GM18520 (cell line): Measurements from ENCODE around the gene TUBGCP2.

Source experiments
- ATAC-seq: cut with Tn5 transposase; IDR thresholded peaks from one replicate; pipeline ENCODE4 v1.9.1; 2021; ENCODE audit not compliant: unreplicated experiment

The TUBGCP2 gene, protein sequence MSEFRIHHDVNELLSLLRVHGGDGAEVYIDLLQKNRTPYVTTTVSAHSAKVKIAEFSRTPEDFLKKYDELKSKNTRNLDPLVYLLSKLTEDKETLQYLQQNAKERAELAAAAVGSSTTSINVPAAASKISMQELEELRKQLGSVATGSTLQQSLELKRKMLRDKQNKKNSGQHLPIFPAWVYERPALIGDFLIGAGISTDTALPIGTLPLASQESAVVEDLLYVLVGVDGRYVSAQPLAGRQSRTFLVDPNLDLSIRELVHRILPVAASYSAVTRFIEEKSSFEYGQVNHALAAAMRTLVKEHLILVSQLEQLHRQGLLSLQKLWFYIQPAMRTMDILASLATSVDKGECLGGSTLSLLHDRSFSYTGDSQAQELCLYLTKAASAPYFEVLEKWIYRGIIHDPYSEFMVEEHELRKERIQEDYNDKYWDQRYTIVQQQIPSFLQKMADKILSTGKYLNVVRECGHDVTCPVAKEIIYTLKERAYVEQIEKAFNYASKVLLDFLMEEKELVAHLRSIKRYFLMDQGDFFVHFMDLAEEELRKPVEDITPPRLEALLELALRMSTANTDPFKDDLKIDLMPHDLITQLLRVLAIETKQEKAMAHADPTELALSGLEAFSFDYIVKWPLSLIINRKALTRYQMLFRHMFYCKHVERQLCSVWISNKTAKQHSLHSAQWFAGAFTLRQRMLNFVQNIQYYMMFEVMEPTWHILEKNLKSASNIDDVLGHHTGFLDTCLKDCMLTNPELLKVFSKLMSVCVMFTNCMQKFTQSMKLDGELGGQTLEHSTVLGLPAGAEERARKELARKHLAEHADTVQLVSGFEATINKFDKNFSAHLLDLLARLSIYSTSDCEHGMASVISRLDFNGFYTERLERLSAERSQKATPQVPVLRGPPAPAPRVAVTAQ

DNA sequence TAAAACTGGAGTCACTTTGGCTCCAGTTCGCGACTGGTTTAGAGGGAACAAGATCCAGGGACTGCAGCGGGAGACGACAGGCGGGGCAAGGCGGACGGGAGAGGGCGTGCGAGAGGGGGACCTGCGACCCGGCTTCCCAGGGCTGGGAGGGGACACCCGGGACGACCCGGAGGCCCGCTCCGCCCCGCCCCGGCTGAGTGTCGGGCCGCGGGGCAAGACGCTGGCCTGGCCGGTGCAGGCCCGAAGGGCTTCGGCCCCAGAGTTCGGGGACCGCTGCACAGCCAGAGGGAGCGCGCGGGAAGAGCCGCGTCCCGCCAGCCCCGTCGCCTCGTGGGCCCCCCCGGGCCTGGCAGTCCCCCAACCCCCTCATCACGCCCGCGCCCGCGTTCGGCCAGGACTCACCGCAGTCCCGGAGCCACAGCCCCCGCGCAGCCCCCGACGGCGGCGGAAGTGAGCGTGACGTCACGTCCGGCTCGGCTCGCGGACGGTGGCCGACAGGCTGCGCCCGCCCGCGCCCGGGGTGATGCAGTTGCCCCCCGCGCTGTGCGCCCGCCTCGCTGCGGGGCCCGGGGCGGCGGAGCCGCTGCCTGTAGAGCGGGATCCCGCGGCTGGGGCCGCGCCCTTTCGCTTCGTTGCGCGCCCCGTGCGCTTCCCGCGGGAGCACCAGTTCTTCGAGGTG is at the start of gene TUBGCP2, which contains the start of gene ZNF511:
Gene TUBGCP2 (minus strand): TSS at position 452 of the 679 bp plus-strand sequence. CDS start 5,931 bp downstream, outside the sequence.
Gene ZNF511 (plus strand): TSS at position 494 of the 679 bp plus-strand sequence. CDS start 30 bp downstream, at position 524.
- ATAC-seq, result peak; percentile 71

DNA sequence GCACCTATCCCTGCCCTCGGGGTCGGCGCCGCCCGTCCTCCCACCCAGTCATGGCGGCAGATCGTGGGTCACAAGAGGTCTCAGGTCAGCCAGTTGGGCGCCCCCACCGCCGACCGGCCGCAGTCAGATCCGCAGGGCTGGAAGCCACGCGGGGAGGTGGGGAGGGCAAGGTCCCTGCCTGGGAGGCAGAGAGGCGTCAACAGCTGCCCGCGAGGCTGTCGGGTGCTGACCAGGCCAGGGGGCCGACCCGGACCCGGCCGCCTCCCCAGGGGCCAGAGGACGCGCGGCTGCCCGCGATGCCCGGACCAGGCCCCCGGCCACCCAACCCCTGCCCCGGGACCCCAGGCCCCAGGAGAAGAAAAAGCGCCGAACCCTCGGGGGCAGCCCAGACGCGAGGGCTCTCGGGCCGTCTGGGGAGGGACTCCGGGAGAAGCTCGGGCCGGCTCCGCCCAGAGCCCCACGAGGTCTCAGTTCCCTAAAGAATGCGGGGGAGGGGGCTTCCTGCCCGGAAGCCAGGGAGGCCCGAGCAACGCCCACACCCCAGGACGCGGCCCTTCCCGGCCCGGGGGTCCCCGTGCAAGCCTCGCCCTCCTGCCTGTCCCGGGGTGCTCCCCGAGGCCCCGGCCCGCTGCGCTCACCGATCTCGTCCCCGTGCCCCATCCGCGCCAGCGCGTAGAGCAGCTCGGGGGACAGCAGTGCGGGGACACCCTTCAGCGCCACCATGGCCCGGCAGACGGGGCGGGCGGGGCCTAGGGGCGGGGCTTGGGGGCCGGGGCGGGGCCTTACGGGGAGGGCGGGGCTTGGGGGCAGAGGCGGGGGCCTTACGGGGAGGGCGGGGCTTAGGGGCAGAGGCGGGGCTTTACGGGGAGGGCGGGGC is 48.9 kb upstream of the TUBGCP2 start, which contains the start of gene FUOM:
Gene FUOM (minus strand): TSS at position 735 of the 877 bp plus-strand sequence. CDS start 12 bp downstream, at position 723.
- ATAC-seq, result no peak

DNA sequence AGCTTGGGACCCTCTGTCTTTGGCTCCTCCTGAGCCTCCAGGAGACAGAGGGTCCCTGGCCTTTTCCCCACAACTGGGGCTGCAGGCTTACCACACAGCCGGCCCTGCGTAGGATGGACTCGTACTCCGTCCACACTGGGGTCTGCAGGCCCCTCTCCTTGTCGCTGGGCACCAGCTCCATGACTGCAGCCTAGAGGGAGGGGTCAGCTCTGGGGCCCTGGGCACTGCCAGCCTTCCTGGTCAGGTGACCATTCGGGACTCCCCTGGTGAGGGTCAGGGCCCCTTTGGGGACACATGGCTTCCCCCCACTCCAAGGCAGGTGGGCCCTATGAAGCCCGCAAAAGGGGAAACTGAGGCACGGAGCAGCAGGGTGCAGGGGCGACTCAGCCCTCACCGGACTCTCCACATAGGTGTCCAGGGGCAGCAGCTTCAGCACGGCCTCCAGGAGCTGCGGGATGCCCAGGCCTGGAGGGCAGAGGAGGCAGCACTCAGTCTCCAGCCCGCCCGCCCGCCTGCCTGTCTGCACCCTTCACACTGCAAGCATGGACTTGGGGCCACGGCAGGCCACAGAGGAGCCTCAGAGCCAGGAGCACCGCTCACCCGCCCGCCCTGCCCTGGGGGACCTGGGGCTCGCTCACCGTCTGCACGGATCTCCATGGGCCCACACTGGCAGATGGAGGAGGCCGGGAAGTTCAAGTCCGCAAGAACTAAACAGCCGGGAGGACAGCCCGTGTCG is 48.0 kb upstream of the TUBGCP2 start:
- ATAC-seq, result no peak

DNA sequence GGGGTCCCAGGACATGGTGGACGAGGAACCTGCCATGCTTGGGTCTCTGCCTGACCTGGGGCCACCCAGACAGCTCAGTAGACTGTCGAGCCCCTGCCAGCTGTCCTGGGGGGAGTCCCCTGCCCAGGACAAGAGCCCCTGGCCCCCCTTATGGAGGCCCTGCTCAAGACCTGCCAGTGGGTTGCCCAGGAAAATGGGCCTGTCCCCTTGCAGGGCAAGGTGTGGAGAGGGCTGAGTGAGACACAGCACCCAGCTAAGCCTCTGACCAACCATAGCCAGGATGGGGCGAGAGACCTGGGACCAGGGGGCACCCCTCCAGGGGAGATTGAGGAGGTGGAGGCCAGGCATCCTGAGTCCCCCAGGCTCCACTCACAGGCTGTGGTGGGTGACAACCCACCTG is 47.3 kb upstream of the TUBGCP2 start:
- ATAC-seq, result no peak

DNA sequence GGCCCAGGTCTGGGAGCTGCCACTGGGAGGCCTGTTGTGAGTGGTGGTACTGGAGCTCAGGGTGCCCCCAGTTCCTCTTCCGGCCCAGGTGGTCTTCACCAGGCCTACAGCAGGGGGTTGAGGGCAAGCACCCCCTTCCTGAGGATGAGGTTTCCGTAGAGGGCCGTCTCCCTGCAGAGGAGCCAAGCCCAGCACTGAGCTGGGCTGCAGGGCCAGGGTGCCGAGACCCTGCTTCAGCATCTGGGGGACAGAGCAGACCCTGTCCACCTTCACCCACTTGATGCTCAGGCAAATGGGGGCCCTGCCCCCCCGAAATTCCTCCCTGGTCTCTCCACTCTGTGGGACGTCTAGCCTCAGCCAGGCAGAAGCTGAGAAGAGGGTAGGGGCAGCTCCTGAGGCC is 46.6 kb upstream of the TUBGCP2 start:
- no peak for ATAC-seq

DNA sequence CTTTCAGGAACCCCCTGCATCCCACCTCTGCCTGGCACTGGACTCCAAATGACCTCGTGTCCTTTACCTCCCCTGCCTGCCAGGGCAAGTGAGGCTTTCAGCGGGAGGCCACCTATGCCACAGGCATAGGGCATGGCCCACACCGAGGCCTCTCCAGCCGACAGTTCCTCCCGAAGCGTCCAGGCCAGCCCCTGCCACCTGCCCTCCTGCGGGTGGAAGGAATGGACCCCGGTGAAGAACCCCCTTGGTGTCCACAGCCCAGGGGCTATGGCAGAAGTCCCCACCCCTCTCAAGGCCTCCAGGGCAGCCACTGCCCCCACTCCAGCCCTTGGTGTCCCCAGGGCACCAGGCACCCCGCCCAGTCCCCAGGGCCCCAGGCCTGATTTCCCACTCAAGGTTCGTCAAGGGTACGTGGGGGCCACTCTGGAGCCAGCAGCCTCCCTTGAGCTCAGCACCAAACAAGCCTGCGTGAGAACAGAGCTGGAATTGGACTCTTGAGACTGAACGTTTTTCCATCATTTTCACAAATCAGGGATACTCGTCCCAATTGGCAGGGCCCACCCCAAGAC is 46.1 kb upstream of the TUBGCP2 start:
- no peak for ATAC-seq

DNA sequence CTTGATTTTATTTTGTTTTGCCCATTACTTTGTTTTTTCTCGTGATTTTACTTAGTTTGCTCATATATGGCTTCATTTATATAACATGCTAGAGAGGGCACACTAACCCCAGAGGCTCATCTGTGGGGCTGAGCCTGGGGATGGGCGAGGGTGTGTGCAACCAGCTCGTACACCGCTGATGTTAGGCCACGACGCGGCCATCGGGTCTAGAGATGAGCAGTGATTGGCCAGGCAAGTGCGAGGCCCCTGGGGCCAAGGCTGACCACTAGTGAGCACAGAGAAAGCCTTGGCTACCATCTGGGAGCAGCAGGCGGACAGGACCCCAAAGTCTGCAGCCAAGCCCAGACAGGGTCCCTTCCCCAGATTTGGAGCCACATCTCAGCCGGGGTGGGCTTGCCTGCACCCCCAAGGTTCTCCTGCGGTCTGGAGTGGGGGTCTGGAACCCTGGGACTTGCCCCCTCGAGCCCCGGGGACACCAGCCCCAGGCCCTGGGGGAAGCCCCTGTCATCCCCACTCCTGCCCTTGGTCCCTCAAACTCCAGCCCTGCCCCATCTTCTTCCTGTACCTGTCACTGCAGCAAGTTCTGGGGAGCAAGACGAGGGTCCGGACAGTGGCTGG is 45.4 kb upstream of the TUBGCP2 start:
- ATAC-seq, result no peak

DNA sequence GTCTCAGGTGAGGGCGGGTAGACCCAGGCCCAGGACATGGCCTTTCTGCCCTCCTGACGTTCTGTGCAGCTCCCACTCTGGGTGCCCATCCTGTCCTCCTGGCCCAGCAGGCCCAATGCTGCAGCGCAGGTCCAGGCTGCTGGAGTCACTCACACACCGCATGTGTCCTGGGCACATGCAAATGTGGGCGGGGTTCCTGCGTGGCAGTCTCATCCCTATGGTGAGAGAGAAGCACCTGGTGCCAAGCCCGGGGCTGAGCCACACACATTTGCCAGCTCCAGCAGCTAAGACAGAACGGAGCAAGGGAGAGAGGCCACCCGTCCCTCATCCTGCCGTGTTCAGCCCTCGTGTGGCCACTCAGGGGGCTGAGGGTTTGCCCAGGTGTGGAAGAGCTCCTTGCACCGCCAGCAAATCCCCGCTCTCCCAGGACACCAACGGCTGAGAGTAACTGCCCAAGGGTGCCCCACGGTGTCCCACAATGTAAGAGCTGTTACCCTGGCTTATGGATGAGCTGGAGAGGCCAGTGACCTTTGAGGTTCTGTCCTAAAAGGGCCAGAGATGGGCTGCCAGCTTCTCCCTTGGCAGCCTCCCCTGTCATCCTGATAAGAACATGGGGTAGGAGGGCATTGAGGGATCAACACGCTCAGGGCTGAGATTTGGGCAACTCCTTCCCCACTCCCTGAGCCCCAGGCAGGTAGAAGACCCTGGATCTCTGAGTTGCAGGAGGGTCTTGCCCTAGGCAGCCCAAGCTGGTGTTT is 44.7 kb upstream of the TUBGCP2 start:
- no peak for ATAC-seq

DNA sequence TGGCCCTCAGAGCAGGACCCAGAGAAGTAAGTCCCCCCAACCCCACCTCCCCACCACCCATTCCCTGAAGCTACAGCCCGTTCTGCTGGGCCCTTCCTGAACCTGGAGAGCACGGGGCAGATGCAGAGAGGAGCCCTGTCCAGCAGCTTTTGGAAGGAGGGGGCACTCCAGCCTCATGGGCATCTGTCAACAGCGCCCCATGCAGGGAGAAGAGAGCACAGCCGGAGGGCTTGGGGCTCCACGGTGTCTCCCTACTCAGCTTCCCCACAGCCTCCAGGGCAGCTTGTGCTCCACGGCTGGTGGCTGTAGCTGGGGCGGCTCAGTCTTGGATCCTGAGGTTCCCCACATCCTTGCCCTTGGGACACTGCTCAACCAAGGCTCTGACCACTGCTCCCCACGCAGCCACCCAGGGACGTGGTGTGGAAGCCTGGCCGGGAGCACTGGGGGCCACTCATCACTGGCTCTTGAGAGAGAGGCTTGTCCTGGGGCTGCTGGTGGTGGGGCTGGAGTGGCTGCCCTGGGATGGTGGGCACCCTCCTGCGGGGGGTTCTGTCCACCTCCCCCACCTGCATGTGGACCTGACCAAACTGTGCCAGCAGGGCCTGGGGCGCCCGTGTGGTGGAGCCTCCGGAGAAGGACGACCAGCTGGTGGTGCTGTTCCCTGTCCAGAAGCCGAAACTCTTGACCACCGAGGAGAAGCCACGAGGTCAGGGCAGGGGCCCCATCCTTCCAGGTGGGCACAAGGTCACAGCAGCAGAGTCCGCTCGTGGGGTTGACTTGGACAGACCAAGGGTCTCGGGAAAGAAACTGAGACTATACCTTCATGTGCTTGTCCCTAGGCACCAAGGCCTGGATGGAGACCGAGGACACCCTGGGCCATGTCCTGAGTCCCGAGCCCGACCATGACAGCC is 43.0 kb upstream of the TUBGCP2 start:
- no peak for ATAC-seq

DNA sequence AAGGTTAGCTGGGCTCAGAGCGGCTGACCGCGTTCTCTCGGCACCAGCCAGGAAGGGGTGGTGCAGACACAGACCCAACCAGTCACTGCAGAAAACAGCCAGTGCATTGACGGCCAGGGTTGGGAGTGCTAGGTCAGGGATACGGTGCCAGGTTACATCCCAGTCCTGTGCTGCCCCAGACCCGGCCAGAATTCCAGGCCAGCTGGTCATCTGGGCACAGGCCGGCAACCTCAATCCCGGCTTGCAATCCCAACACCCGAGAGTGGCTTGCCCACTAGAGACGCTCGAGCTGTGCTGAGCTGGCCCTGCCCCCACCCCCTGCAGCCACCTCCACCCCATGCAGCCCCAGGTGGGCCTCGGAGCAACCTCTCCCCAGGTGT is 42.3 kb upstream of the TUBGCP2 start:
- no peak for ATAC-seq

DNA sequence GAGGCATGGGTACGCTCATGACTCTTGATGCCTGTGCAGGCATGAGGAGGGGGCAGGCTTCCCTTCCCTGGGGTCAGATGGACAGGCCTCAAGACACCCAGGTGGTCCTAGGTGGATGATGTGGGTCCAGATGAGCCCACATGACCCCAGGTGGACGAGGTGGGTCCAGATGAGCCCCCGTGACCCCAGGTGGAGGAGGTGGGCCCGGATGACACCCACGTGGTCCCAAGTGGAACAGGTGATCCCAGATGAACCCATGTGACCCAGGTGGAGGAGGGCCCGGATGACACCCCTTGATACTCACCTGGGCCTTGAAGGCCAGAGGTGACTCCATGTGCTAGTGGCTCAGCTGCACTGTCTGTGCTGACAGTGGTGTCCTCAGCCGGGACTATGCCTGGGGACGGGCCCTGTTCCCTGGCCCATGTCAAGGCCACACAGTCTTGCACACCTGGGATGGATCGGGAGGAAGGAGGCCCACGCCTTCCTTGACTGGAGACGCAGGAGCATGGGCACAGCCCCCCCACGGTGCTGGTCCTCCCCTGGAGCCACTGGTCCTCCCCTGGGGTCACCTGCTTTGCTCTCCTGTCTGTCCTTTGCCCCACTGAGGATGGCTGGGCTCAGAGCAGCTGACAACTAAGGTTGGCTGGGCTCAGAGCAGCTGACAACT is 41.7 kb upstream of the TUBGCP2 start:
- ATAC-seq, result no peak

DNA sequence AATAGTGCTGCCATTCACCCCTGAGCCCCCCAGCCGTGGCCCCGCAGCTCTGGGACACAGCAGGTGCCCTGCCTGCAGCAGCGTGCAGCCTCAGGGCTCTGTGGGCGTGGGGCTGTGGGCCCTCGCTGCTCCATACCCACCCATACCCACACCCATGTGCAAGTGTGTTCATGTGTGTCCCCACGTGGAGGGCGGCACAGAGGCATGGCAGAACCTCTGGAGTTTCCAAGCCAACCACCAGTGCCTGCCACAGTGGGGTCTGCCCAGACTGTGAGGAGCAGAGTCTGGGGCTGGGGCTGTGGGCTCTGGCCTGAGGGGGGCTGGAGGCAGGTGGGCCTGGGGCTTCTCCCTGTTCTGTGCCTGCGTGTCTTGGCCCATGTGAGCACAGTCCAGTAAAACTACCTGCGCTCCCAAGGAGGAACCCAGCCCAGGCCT is 40.9 kb upstream of the TUBGCP2 start:
- no peak for ATAC-seq

DNA sequence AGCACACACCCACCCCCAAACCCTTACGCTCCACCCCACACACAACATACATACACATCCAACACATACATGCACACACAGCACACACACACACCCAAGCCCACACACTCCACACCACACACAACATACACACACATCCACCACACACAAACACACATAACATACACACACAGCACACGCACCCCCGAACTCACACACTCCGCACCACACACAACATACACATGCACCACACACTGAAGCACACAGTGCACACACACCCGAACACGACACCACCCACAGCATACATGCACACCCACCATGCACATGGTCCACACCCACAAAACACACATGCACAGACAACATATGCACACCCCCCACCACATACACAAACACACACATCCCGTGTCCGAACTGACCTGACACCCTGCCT is 40.5 kb upstream of the TUBGCP2 start:
- ATAC-seq, result no peak

DNA sequence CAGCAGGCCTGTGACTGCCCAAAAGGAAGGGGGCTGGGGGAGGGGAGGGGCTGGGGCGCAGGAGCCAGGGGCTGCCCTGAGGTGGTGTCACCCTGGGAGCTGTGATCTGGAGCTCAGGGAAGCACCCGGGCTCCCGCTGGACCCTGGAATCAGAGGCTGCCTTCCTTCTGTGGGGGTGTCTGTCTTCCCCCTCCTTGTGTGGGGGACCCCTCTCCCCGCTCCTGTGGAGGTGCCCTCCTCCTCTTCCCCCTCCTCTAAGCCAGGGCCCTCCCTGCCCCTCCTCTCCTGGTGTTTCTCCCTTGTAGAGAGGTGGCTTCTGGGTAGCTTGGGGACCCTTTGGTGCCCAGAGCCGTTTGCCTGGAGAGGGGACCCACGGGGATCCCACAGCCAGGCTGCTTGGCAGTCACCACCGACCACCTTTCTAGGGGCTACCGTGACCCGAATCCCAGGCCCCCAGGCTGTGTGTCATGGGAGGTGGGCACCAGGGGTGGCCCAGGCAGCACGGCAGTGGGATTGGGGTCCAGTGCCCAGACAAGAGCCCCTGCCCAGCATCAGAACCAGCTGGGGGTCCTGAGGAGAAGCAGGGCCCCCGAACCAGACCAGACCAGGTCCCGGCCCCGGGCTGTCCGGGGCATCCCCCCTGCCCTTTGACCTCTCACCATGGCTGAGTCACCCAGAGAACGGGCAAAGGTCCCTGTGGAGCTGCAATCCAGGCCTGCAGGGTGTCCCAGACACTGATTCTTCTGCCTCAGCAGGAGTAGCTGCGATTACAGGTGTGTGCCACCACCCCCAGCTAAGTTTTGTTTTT is 39.2 kb upstream of the TUBGCP2 start:
- ATAC-seq, result no peak

DNA sequence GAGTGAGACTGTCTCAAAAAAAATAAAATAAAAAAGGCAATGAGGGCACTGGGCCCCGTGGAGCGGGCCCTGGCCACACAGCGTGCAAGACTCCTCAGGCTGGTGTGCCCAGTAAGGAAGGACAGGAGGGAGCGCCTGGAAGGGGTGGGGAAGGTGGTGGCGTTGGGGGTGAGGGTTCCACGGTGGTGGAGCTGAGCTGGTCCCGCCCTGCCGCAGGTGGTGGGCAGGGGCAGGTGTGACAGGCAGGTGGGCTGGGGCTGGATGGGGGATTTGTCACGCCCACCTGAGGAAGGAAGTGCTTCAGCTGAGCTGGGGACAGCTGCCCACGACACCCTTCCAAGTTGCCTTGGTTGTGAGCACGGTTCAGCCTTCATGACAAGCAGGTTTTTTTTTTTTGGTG is 37.7 kb upstream of the TUBGCP2 start:
- ATAC-seq, result no peak

DNA sequence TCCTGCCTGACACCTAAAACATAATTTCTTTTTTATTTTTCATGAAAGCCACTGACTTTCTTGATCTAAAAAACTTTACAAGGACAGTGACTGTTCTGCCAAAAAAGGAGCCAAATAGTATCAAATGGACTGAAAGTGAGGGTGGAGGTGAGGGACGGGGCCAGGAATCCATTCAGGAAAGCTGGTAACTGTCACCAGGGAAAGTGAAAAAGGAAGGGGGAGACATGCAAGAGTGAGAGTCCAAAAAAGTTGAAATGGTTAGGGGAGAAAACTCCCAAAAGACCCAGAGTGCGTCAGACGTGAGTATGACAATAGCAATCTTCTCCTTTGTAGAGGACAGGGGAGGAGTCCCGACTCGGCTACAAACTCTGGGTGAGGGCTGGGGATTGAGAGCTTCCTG is 35.6 kb upstream of the TUBGCP2 start:
- ATAC-seq, result no peak
